Fibroblast of pulmonary artery (primary cell): ENCODE data around the gene OR6Y1.

Experiments
- DNase-seq: peaks from one replicate; pipeline ENCODE4 v3.0.0-alpha.2; 2010; ENCODE audit warnings: low read depth
- H3K4me3 ChIP-seq: replicated peaks from 2 replicates; pipeline ENCODE4 v1.5.1; 2011; ENCODE audit warnings: low read depth, mild to moderate bottlenecking, control low read depth, low read length, moderate library complexity
- TF ChIP-seq, protein P1 (sequence below): IDR thresholded peaks from 2 replicates; pipeline ENCODE4 v1.5.1; 2011; ENCODE audit warnings: mild to moderate bottlenecking, control low read depth, low read length, inconsistent platforms; ENCODE audit errors: missing control alignments

Gene OR6Y1, protein sequence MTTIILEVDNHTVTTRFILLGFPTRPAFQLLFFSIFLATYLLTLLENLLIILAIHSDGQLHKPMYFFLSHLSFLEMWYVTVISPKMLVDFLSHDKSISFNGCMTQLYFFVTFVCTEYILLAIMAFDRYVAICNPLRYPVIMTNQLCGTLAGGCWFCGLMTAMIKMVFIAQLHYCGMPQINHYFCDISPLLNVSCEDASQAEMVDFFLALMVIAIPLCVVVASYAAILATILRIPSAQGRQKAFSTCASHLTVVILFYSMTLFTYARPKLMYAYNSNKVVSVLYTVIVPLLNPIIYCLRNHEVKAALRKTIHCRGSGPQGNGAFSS

DNA sequence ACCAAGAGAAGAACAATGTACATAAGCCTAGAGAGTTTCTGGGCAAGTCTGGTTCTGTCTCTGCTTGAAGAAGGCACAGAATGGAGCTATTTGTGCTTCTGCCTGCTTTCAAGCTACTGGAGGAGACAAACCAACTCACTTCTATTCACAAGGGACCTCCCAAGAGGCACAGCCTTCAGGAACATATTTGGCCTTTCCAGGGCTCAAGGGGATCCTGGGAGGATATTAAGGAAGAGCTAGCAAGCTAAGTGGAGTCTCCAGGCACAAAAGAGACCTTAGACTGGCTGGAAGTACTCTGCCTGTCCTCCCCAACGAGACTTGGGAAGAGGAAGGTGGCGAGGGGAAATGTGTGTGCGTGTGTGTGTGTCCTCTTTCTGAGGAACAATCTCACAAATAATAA, at the start of gene OR6Y1:
OR6Y1 (minus strand) TSS at position 54 of the 400 bp plus-strand sequence. CDS start 6,300 bp downstream, outside the sequence.
- H3K4me3 ChIP-seq, result no peak within 1 kb of the TSS

DNA sequence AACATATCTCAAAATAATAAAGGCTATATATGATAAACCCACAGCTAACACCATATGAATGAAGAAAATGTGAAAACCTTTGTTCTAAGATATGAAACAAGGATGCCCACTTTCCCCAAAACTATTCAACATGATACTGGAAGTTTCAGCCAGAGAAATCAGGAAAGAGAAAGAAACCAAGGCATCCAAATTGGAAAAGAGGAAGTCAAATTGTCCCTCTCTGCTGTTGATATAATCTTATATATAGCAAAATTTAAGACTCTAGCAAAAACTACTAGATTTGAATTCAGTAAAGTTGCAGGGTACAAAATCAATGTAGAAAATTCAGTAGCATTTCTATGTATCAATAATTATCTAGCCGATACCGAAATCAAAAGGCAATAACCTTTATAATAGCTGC, 46.5 kb upstream of the OR6Y1 start:
- H3K4me3 ChIP-seq, result no peak overlapping the region
- no peak for DNase-seq
- TF ChIP-seq, protein P1, sequence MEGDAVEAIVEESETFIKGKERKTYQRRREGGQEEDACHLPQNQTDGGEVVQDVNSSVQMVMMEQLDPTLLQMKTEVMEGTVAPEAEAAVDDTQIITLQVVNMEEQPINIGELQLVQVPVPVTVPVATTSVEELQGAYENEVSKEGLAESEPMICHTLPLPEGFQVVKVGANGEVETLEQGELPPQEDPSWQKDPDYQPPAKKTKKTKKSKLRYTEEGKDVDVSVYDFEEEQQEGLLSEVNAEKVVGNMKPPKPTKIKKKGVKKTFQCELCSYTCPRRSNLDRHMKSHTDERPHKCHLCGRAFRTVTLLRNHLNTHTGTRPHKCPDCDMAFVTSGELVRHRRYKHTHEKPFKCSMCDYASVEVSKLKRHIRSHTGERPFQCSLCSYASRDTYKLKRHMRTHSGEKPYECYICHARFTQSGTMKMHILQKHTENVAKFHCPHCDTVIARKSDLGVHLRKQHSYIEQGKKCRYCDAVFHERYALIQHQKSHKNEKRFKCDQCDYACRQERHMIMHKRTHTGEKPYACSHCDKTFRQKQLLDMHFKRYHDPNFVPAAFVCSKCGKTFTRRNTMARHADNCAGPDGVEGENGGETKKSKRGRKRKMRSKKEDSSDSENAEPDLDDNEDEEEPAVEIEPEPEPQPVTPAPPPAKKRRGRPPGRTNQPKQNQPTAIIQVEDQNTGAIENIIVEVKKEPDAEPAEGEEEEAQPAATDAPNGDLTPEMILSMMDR, result no peak

More for the DNA sequence above, at the start of gene OR6Y1:
- DNase-seq, result no peak
- TF ChIP-seq, protein P1, result no peak

DNA sequence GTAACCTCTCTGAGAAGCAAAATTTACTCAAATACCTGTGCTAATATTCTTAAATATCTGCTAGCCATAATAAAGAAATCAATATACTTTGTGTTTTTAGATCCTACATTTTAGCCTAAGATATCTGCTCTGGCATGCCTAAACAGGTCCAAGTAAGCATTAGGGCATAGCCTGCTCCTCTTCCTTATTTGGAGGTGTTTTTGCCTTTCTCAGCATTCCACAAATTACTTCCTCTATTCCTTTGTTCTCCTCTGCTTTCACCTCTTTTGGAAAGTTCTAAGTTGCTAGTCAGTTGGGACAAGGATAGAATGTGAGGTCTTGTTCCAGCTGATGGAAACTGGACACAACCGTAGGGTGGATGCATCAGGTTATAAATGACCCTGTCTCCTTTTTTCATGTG, 32.7 kb upstream of the OR6Y1 start:
- H3K4me3 ChIP-seq, result no peak overlapping the region
- TF ChIP-seq, protein P1, result no peak
- no peak for DNase-seq

DNA sequence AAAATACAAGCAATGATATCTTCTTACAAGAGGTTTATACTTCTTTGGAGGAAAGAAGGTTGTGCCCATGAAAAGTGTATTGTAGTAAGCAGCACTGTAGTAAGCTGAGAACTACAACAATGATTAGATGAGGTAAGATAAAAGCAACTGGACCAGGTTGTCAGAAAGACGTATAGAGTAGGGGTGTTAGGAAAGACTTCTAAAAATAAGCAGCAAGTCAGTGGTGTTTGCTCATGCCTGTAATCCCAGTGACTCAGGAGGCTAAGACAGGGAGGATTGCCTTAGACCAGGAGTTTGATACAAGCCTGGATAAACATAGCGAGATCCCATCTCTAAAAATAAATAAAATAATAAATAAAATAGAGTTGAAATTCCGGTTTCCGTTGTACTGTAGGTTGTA, 29.8 kb upstream of the OR6Y1 start:
- no peak for DNase-seq
- no peak overlapping the region for H3K4me3 ChIP-seq
- TF ChIP-seq, protein P1, result no peak

DNA sequence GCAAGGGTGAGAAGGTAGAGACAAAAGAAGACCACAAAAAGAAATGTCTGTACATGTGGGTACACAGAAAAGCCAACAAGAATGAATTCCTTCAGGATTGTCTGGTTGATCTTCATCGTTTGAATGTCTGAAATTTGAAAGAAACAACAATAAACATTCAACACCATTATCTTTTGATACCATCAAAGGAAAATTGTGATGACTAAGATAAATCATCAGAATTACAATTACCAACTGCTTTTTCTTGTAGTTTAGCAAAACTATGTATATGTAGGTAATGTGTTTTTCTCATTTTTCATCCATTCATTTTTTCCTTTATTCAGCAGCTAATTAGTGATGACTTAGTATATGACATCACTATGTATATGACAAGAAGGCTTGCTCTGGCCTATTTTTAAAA, 25.5 kb upstream of the OR6Y1 start, which contains the start of gene OR10X1:
OR10X1 (minus strand) TSS at position 167 of the 400 bp plus-strand sequence; CDS start at position 167, 0 bp downstream.
- no peak within 1 kb of the TSS for H3K4me3 ChIP-seq
- TF ChIP-seq, protein P1, result no peak
- no peak for DNase-seq

DNA sequence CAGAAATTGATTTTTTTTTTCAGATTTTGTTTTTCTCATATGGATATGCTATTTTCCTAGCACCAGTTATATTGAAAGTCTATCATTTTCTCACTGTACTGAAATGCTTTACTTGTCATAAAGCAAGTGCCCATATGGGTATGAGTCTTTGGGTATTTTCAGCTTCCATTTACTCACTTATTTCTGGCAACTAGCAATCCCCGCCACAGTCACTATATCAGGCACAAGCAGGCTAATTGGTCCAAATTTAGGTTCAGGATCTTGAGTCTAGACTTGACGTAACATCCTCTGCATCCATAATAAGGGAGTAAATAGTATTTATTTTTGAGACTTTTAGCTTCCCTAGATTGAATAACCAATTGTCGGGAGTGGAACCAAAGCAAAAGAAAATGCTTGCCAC, 23.4 kb upstream of the OR6Y1 start:
- DNase-seq, result no peak
- TF ChIP-seq, protein P1, result no peak

DNA sequence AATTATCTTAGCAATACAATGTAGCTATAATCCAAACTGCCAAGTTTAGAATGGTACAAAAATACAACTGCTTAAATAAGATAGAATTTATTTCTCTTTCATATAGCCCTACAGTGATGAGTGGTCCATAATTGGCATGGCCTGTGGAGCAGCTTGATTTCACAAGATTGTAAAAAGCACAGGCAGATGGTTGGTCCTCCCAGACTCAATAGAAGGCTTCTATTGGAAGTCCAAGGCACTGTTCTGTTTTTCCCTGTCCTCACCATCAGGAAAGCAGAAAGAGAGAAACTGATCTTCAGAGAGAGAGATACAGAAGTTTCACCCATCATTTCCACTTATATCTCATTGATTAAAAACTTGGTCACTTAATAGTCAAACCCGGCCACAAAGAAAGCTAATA, 18.0 kb upstream of the OR6Y1 start:
- TF ChIP-seq, protein P1, result no peak
- no peak overlapping the region for H3K4me3 ChIP-seq
- DNase-seq, result no peak

More for the DNA sequence above, 23.4 kb upstream of the OR6Y1 start:
- H3K4me3 ChIP-seq, result no peak overlapping the region
